Suprapubic skin (tissue), 4 donors: Measurements from ENCODE around the gene ARPC5L.

ENCODE experiments used
- POLR2A ChIP-seq, 2 donors: fragments of 450-650 bp; IDR thresholded peaks; one replicate each; pipeline ENCODE4 v1.6.1; 2017; ENCODE audit warnings: antibody characterized with exemption in 2 of 2, mild to moderate bottlenecking in 2 of 2, moderate library complexity in 2 of 2
- POLR2AphosphoS5 ChIP-seq, 3 donors: sonication (generic); formaldehyde crosslinking; IDR thresholded peaks; one replicate each; pipeline ENCODE4 v1.6.1; 2017; ENCODE audit warnings: antibody characterized with exemption in 3 of 3

DNA sequence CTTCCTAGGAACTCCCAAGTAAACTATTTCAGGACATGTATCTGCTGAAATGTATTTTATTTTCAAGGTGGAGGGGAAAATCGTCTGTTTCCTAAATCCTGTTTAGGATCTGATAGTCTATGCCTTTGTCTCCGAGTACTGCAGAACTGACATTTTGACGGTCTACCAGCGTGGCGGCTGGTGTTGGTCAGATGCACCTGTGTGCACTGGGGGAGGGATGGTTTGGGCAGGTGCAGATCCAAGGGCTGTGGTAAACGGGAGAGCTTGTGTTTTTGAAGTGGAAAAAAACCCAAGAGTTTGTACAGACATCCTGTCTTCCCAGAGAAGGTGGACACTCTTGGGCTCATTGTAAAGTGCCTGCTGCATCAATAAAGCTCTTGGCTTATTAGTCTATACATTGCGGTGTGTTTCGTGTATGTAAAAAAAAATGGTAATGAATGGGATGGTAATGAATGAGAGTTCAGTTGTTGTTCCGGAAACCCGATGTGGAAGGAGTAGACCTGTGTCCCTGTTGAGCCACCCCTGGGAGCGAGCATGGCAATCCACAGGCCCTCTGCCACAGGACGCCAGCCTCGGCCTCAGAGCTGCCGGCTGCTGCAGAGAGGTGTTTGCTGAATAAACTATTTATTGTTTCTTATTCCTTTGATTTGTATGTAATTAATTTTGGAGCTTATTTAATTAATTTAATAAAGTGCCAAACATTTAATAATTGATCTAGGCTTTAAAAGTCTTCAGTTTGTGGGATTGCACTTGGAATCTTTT is 15.3 kb downstream of the ARPC5L start:
- TF ChIP-seq POLR2AphosphoS5 (IDR thresholded peaks at IDR 0.05) (no peak), POLR2A (IDR thresholded peaks at IDR 0.05) (no peak)
